Measurements from ENCODE around the gene MFN2. TPM values are rescaled to one million over a fixed set of nuclear protein-coding genes. Genes with fewer than 3 reads are reported as not detected.

Gene MFN2
- total RNA-seq, 1 donor, result 59.7 TPM

DNA sequence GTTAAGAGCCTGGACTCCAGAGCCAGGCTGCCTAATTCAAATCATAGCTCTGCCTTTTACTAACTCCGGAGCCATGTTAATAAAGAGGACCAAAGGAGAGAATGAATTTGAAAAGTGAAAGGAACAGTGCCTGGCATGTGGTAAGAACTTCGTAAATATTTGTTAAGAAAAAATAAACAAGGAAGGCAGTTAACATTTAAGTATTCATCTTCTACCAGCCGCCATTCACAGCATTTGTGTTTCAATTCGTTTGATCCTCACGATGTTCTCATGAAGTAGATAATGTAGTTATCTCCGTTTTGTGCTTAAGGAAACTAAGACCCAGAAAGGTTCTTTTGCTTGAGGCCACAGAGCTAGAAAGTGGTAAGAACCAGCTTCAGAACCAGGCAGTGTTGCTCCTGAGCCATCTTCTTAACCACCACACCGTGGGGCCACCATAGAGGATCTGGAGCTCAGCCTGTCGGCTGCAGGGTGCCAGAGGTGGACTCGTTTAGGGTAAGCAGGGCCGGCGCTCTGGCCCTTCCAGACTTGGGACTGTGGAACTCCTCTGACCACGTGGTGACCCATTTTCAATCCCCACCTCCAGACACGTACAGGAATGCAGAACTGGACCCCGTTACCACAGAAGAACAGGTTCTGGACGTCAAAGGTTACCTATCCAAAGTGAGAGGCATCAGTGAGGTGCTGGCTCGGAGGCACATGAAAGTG is 11.9 kb downstream of the MFN2 start:
- TF ChIP-seq, protein P1, sequence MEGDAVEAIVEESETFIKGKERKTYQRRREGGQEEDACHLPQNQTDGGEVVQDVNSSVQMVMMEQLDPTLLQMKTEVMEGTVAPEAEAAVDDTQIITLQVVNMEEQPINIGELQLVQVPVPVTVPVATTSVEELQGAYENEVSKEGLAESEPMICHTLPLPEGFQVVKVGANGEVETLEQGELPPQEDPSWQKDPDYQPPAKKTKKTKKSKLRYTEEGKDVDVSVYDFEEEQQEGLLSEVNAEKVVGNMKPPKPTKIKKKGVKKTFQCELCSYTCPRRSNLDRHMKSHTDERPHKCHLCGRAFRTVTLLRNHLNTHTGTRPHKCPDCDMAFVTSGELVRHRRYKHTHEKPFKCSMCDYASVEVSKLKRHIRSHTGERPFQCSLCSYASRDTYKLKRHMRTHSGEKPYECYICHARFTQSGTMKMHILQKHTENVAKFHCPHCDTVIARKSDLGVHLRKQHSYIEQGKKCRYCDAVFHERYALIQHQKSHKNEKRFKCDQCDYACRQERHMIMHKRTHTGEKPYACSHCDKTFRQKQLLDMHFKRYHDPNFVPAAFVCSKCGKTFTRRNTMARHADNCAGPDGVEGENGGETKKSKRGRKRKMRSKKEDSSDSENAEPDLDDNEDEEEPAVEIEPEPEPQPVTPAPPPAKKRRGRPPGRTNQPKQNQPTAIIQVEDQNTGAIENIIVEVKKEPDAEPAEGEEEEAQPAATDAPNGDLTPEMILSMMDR (IDR thresholded peaks at IDR 0.05; ENCODE audit: insufficient read depth, low read length), result no peak

DNA sequence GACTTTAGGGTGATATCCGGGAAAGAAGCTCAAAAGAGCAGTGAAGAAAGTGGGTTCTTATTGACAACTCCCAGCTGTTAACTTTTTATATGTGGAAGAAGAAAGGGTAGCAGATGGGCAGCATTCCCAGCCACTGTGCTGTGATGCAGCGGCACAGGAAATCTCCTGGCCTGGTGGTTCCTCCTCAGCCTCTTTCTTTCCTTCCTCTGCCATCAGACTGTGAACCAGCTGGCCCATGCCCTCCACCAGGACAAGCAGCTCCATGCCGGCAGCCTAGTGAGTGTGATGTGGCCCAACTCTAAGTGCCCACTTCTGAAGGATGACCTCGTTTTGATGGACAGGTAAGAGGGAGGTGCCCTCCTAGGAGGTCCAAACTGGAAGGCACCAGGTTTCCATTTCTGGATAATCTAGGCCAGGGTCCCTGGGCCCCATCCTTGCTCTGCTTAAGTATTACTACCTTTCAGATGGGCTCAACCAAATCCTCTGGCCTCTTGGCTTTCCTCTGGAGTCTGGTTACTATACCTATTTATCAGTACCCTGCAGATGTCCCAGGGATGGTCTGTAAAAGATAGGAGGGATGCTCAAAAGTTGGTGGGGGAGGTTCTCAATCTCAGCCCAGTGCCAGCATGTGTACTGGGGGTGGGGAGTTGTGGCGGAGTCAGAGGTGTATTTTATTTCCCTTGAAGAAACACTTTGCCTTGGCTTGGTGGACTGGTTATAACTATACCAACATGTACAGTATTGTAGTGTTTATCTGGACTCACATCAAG is 17.0 kb downstream of the MFN2 start:
- TF ChIP-seq, protein P1 (IDR thresholded peaks at IDR 0.05; ENCODE audit: insufficient read depth, low read length), result no peak
- H3K4me3 ChIP-seq (ENCODE audit: low read depth, low read length), result no peak overlapping the region
- DNase-seq (ENCODE audit: low read depth), result no peak

More for the DNA sequence above, 11.9 kb downstream of the MFN2 start:
- H3K4me3 ChIP-seq (ENCODE audit: low read depth, low read length), result no peak overlapping the region
- DNase-seq (ENCODE audit: low read depth), result no peak

DNA sequence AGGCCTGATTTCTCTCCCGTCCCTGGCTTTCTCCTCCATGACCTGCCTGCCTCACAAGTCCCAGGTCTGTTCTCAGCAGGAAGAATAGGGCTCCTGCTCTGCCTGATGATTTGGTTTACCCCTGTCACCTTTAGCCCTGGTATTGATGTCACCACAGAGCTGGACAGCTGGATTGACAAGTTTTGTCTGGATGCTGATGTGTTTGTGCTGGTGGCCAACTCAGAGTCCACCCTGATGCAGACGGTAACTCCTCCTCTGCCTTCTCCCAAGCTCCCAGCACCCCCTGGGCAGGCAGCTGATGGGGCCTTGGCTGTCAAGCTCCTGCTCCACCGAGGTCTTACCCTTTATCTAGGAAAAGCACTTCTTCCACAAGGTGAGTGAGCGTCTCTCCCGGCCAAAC is 18.4 kb downstream of the MFN2 start:
- H3K4me3 ChIP-seq (ENCODE audit: low read depth, low read length), result no peak overlapping the region

DNA sequence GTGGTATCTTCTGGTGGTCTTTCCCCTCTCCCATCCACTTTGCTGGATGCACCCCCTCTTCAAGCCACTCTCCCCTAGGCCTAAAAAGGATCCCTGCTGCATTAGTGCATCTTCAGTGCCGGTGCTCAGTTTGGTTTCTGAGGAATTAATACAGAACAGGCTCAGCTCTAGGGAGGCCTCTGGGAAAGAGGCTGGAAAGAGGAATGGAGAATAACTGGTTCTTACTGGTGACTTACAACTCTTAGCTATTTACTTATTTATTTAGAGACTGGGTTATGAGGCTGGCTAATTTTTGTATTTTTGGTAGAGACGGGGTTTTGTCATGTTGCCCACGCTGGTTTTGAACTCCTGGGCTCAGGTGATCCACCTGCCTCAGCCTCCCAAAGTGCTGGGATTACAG is 19.0 kb downstream of the MFN2 start:
- no peak for DNase-seq (ENCODE audit: low read depth)
- TF ChIP-seq, protein P1 (IDR thresholded peaks at IDR 0.05; ENCODE audit: insufficient read depth, low read length), result no peak
- H3K4me3 ChIP-seq (ENCODE audit: low read depth, low read length), result no peak overlapping the region

More for the DNA sequence above, 18.4 kb downstream of the MFN2 start:
- TF ChIP-seq, protein P1 (IDR thresholded peaks at IDR 0.05; ENCODE audit: insufficient read depth, low read length), result no peak
- DNase-seq (ENCODE audit: low read depth), result no peak

DNA sequence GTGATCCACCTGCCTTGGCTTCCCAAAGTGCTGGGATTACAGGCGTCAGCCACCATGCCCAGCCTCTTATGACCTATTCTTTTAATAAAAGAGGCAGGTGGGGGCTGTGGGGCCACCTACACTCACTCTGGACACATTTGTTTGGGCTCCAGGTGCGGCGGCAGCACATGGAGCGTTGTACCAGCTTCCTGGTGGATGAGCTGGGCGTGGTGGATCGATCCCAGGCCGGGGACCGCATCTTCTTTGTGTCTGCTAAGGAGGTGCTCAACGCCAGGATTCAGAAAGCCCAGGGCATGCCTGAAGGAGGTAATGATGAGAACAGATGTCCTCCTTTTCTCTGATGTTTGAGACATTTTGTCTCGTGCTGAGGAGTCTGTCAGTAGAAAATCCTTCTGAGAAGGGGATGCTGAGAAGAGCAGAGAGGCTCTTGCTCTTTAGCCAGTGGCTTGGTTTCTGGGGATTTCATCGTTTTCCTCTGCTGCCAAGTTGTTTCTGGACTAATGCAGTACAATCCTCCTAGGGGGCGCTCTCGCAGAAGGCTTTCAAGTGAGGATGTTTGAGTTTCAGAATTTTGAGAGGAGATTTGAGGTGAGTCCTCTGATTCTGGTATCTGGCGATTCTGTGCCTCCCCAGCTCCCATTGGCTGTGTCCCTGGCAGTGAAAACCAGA is 21.1 kb downstream of the MFN2 start:
- TF ChIP-seq, protein P1 (IDR thresholded peaks at IDR 0.05; ENCODE audit: insufficient read depth, low read length), result peak; percentile 53

DNA sequence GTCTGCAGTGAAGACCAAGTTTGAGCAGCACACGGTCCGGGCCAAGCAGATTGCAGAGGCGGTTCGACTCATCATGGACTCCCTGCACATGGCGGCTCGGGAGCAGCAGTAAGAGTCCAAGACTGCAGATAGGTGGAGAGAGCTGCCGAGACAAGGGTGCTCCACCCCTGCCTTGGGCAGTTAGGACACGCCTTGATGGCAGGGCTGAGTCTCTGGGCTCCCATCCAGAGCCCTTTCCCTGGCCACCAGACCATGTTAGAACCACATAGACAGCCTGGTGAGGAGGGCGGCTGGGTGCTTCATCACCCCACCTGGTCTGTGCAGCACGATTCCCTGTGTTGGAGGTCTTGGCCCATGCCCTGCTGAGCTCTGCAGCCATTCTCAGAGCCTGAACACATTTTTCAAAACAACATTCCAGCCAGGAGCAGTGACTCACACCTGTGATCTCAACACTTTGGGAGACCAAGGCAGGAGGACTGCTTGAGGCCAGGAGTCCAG is 21.8 kb downstream of the MFN2 start:
- no peak overlapping the region for H3K4me3 ChIP-seq (ENCODE audit: low read depth, low read length)
- TF ChIP-seq, protein P1 (IDR thresholded peaks at IDR 0.05; ENCODE audit: insufficient read depth, low read length), result no peak
- DNase-seq (ENCODE audit: low read depth), result peak; percentile 19

More for the DNA sequence above, 21.1 kb downstream of the MFN2 start:
- DNase-seq (ENCODE audit: low read depth), result peak; percentile 81
- H3K4me3 ChIP-seq (ENCODE audit: low read depth, low read length), result no peak overlapping the region
